K562 (cell line): ENCODE results near the gene MYH9.

Experiments used
- DDX20 ChIP-seq: fragments of 450-650 bp; IDR thresholded peaks from 2 replicates; pipeline ENCODE4 v1.6.1; 2016; ENCODE audit warnings: missing genetic modification characterization, low read depth, mild to moderate bottlenecking, missing compliant biosample characterization, moderate library complexity
- EHMT2 ChIP-seq: fragments of 450-650 bp; IDR thresholded peaks from 2 replicates; pipeline ENCODE4 v1.6.1; 2018; ENCODE audit warnings: antibody characterized with exemption
- MCM7 ChIP-seq, 2 experiments: fragments of 450-650 bp; IDR thresholded peaks; 2 replicates each; pipeline ENCODE4 v1.6.1; 2016 to 2018
- POLR2A ChIP-seq: fragments of 450-650 bp; conservative IDR thresholded peaks from 2 replicates; pipeline ENCODE4 v1.6.1; 2016
- SMAD3 ChIP-seq: fragments of 450-650 bp; formaldehyde crosslinking; conservative IDR thresholded peaks from 2 replicates; pipeline ENCODE4 v1.4.0; 2020; ENCODE audit warnings: mild to moderate bottlenecking
- SMARCA4 ChIP-seq: fragments of 450-650 bp; IDR thresholded peaks from 2 replicates; pipeline ENCODE4 v1.6.1; 2016
- SMC3 ChIP-seq: conservative IDR thresholded peaks from 2 replicates; pipeline ENCODE4 v1.6.1; 2011; ENCODE audit warnings: low read depth, low read length, improper control_type of control experiment; ENCODE audit not compliant: insufficient read depth
- VEZF1 ChIP-seq: fragments of 200-800 bp; sonication (Bioruptor generic); IDR thresholded peaks from 2 replicates; pipeline ENCODE4 v1.6.1; 2017; ENCODE audit warnings: missing genetic modification characterization, missing compliant biosample characterization
- ZFX ChIP-seq: sonication (generic); formaldehyde crosslinking; IDR thresholded peaks from 2 replicates; pipeline ENCODE4 v1.8.0; 2022; ENCODE audit warnings: mild to moderate bottlenecking, missing genetic modification reagents, moderate library complexity
- ZSCAN32 ChIP-seq: fragments of 450-650 bp; formaldehyde crosslinking; IDR thresholded peaks from 2 replicates; pipeline ENCODE4 v1.4.0; 2020; ENCODE audit warnings: mild to moderate bottlenecking, moderate library complexity

GRCh38 chr22:36333644-36334043, 54.1 kb downstream of the MYH9 start:
- TF ChIP-seq SMARCA4: no peak
- TF ChIP-seq MCM7 (IDR thresholded peaks at IDR 0.05): no peak
- no peak for TF ChIP-seq VEZF1 (CRISPR knock-in tag)
- TF ChIP-seq SMAD3 (CRISPR knock-in tag): no peak
- TF ChIP-seq ZFX (CRISPR knock-in tag): no peak
- TF ChIP-seq POLR2A: no peak
- TF ChIP-seq SMC3: no peak
- TF ChIP-seq ZSCAN32 (CRISPR knock-in tag): no peak
- TF ChIP-seq DDX20: no peak
- TF ChIP-seq EHMT2: no peak
